ENCODE results near the gene E2F3. TPM values are rescaled to one million over a fixed set of nuclear protein-coding genes. Genes with fewer than 3 reads are reported as not detected.

The E2F3 gene
- total and polyA plus RNA-seq, 10 of the 15 experiments (the other 5 are each of a cell fraction or from before 2014, with no cell fraction given): 5.1 to 16.8 (median 10.6) TPM

- TF ChIP-seq FOXM1 (IDR thresholded peaks at IDR 0.05; ENCODE audit: low read depth, low read length) (no peak), ZBED1 (IDR thresholded peaks at IDR 0.05; ENCODE audit: borderline replicate concordance) (no peak), STAT1 (conservative IDR thresholded peaks at IDR 0.05) (no peak), SMARCA5 (IDR thresholded peaks at IDR 0.05) (no peak), PML (IDR thresholded peaks at IDR 0.05; ENCODE audit: low read length) (no peak), JUNB (IDR thresholded peaks at IDR 0.05) (no peak), BCL11A (IDR thresholded peaks at IDR 0.05; ENCODE audit: low read depth, low read length) (no peak), NFYA (IDR thresholded peaks at IDR 0.05; ENCODE audit: borderline replicate concordance, low read depth, low read length) (no peak), TBL1XR1 (IDR thresholded peaks at IDR 0.05; ENCODE audit: low read depth, low read length) (no peak), IRF3 (IDR thresholded peaks at IDR 0.05) (no peak), ZNF622 (IDR thresholded peaks at IDR 0.05) (no peak), CHD1 (IDR thresholded peaks at IDR 0.05; ENCODE audit: low read depth, low read length) (no peak), KAT2A (conservative IDR thresholded peaks at IDR 0.05; ENCODE audit: control insufficient read depth, low read depth, low read length) (no peak), BACH1 (IDR thresholded peaks at IDR 0.05; ENCODE audit: borderline replicate concordance) (peak; percentile 67; the same call in 1 of the 2 replicates), NKRF (conservative IDR thresholded peaks at IDR 0.05) (peak; percentile 26; the same call in 1 of the 2 replicates), ZNF687 (IDR thresholded peaks at IDR 0.05) (no peak), POLR2AphosphoS5 (IDR thresholded peaks at IDR 0.05; ENCODE audit: low read length) (no peak; the same call in 1 of the 2 replicates), BCL3 (IDR thresholded peaks at IDR 0.05; ENCODE audit: borderline replicate concordance, insufficient read depth, low read depth, low read length, poor library complexity, severe bottlenecking) (peak; percentile 59), BRCA1 (IDR thresholded peaks at IDR 0.05; ENCODE audit: low read depth, low read length) (no peak), ETV6 (conservative IDR thresholded peaks at IDR 0.05 in 1 of 2, IDR thresholded peaks at IDR 0.05 in 1 of 2; ENCODE audit: borderline replicate concordance in 1 of 2, low read depth in 1 of 2) (no peak), ESRRA (IDR thresholded peaks at IDR 0.05; ENCODE audit: low read length) (no peak), YY1 (IDR thresholded peaks at IDR 0.05; ENCODE audit: low read depth, low read length) (no peak)
Measured at GRCh38 chr6:20403070-20403765, 1.5 kb downstream of the E2F3 start (continued).
